ENCODE measurements around the gene RFWD3.

GRCh38 chr16:74713876-74714275, 47.2 kb upstream of the RFWD3 start:
- no peak for TF ChIP-seq CTCF (conservative IDR thresholded peaks at IDR 0.05; ENCODE audit: low read depth, low read length)
- no peak for TF ChIP-seq EZH2 (IDR thresholded peaks at IDR 0.05; ENCODE audit: borderline replicate concordance, low read depth, low read length, poor library complexity, severe bottlenecking)

Data from A673 (cell line).